Measurements from ENCODE around the gene SLAMF8.

SLAMF8 gene

DNA sequence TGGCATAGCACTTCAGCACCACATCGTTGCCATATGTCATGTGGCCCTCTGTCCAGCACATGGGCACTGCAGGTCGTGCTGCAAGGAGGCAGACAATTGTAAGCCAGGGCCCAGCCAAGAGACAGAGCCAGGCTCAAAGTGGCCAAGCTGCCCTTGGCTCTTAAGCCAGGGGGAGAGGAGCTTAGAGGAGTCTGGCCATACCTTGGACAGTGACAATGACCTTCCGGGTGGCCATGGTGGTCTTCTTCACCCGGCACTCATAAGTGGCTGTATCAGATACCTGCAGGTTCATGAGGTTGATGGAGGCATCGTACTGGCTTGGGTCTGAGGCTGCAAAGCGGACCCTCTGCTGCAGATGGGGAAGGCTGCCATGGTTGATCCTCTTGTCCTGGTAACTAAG, 31.2 kb downstream of the SLAMF8 start:
- no peak overlapping the region for H3K4me2 ChIP-seq (ENCODE audit: low read length)
- H3K27me3 ChIP-seq (ENCODE audit: control insufficient read depth, low read length) = peaks cover 27% of the 10 kb centered on the region
- TF ChIP-seq, protein P1, sequence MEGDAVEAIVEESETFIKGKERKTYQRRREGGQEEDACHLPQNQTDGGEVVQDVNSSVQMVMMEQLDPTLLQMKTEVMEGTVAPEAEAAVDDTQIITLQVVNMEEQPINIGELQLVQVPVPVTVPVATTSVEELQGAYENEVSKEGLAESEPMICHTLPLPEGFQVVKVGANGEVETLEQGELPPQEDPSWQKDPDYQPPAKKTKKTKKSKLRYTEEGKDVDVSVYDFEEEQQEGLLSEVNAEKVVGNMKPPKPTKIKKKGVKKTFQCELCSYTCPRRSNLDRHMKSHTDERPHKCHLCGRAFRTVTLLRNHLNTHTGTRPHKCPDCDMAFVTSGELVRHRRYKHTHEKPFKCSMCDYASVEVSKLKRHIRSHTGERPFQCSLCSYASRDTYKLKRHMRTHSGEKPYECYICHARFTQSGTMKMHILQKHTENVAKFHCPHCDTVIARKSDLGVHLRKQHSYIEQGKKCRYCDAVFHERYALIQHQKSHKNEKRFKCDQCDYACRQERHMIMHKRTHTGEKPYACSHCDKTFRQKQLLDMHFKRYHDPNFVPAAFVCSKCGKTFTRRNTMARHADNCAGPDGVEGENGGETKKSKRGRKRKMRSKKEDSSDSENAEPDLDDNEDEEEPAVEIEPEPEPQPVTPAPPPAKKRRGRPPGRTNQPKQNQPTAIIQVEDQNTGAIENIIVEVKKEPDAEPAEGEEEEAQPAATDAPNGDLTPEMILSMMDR (IDR thresholded peaks at IDR 0.05; ENCODE audit: low read depth, low read length, poor library complexity, severe bottlenecking) = no peak
- TF ChIP-seq EZH2phosphoT487 (IDR thresholded peaks at IDR 0.05; ENCODE audit: borderline replicate concordance, low read length) = no peak
- H3K79me2 ChIP-seq (ENCODE audit: control insufficient read depth, low read length) = no peaks in the 10 kb centered on the region
- no peak overlapping the region for H3K27ac ChIP-seq (ENCODE audit: low read depth, low read length)
- no peaks in the 10 kb centered on the region for H3K4me1 ChIP-seq (ENCODE audit: control insufficient read depth, low read length)
- no peaks in the 10 kb centered on the region for H3K36me3 ChIP-seq (ENCODE audit: control insufficient read depth, low read length)
- no peak overlapping the region for H3K4me3 ChIP-seq (ENCODE audit: low read length)
- no peaks in the 10 kb centered on the region for H3K9me2 ChIP-seq (replicated peaks; ENCODE audit: control insufficient read depth, low read length)
- no peaks in the 10 kb centered on the region for H4K20me1 ChIP-seq (ENCODE audit: control insufficient read depth, insufficient read depth, low read depth, low read length)
- no peaks in the 10 kb centered on the region for H3F3A ChIP-seq (ENCODE audit: control insufficient read depth, insufficient read depth)
- H3K9me3 ChIP-seq (ENCODE audit: control insufficient read depth, insufficient read depth, low read length) = no peaks in the 10 kb centered on the region

- Histone ChIP-seq H3K9me3 (ENCODE audit: control insufficient read depth, insufficient read depth, low read length) (no peaks in the 10 kb centered on the region), H3K4me2 (ENCODE audit: low read length) (no peak overlapping the region), H3K79me2 (ENCODE audit: control insufficient read depth, low read length) (no peaks in the 10 kb centered on the region), H3K36me3 (ENCODE audit: control insufficient read depth, low read length) (no peaks in the 10 kb centered on the region), H3K9me2 (replicated peaks; ENCODE audit: control insufficient read depth, low read length) (no peaks in the 10 kb centered on the region), H3K27me3 (ENCODE audit: control insufficient read depth, low read length) (peaks cover 10% of the 10 kb centered on the region), H3K4me3 (ENCODE audit: low read length) (no peak overlapping the region), H3K4me1 (ENCODE audit: control insufficient read depth, low read length) (no peaks in the 10 kb centered on the region), H3K27ac (ENCODE audit: low read depth, low read length) (no peak overlapping the region), H4K20me1 (ENCODE audit: control insufficient read depth, insufficient read depth, low read depth, low read length) (no peaks in the 10 kb centered on the region), H3F3A (ENCODE audit: control insufficient read depth, insufficient read depth) (no peaks in the 10 kb centered on the region)
- TF ChIP-seq, protein P1 (IDR thresholded peaks at IDR 0.05; ENCODE audit: low read depth, low read length, poor library complexity, severe bottlenecking) = no peak
- no peak for TF ChIP-seq EZH2phosphoT487 (IDR thresholded peaks at IDR 0.05; ENCODE audit: borderline replicate concordance, low read length)
Observed at GRCh38 chr1:159859767-159860322, 33.2 kb downstream of the SLAMF8 start.

GRCh38 chr1:159860456-159860855, 33.8 kb downstream of the SLAMF8 start:
- Histone ChIP-seq H3K4me3 (ENCODE audit: low read length) (no peak overlapping the region), H3K36me3 (ENCODE audit: control insufficient read depth, low read length) (no peaks in the 10 kb centered on the region), H3K9me3 (ENCODE audit: control insufficient read depth, insufficient read depth, low read length) (no peaks in the 10 kb centered on the region), H3K27me3 (ENCODE audit: control insufficient read depth, low read length) (peaks cover 4% of the 10 kb centered on the region), H4K20me1 (ENCODE audit: control insufficient read depth, insufficient read depth, low read depth, low read length) (no peaks in the 10 kb centered on the region), H3K27ac (ENCODE audit: low read depth, low read length) (no peak overlapping the region), H3K4me1 (ENCODE audit: control insufficient read depth, low read length) (no peaks in the 10 kb centered on the region), H3K9me2 (replicated peaks; ENCODE audit: control insufficient read depth, low read length) (no peaks in the 10 kb centered on the region), H3K79me2 (ENCODE audit: control insufficient read depth, low read length) (no peaks in the 10 kb centered on the region), H3K4me2 (ENCODE audit: low read length) (no peak overlapping the region), H3F3A (ENCODE audit: control insufficient read depth, insufficient read depth) (no peaks in the 10 kb centered on the region)
- TF ChIP-seq, protein P1 (IDR thresholded peaks at IDR 0.05; ENCODE audit: low read depth, low read length, poor library complexity, severe bottlenecking) = no peak
- no peak for TF ChIP-seq EZH2phosphoT487 (IDR thresholded peaks at IDR 0.05; ENCODE audit: borderline replicate concordance, low read length)
